ENCODE results near the gene PITPNC1.

The PITPNC1 gene

GRCh38 chr17:67376415-67376736 is 705 bp upstream of the PITPNC1 start:
- no peak overlapping the region for H3K4me3 ChIP-seq (ENCODE audit: low read depth, low read length)
- no peak overlapping the region for H4K12ac ChIP-seq (ENCODE audit: low read depth, low read length)
- no peak overlapping the region for H3K14ac ChIP-seq (ENCODE audit: low read length)
- no peak overlapping the region for H3K27ac ChIP-seq (ENCODE audit: low read depth, low read length)
- no peaks in the 10 kb centered on the region for H3K36me3 ChIP-seq (ENCODE audit: control insufficient read depth in 1 of 2, insufficient read depth in 2 of 2, low read length in 2 of 2)
- no peak overlapping the region for H3K4ac ChIP-seq (ENCODE audit: low read depth, low read length)
- H3K27me3 ChIP-seq (ENCODE audit: insufficient read depth, low read length), result no peaks in the 10 kb centered on the region
- H4K91ac ChIP-seq (ENCODE audit: low read depth, low read length), result no peak overlapping the region
- no peak overlapping the region for H2AK5ac ChIP-seq (ENCODE audit: low read length)
- no peak overlapping the region for H2BK12ac ChIP-seq (ENCODE audit: low read length)
- peaks cover 8% of the 10 kb centered on the region for H3K79me2 ChIP-seq (ENCODE audit: control insufficient read depth, insufficient read depth, low read length, poor library complexity)
- H3K9me3 ChIP-seq (ENCODE audit: insufficient read depth, low read depth, low read length), result no peaks in the 10 kb centered on the region
- peaks cover 13% of the 10 kb centered on the region for H3K79me1 ChIP-seq (ENCODE audit: low read length)
- H2BK120ac ChIP-seq (ENCODE audit: insufficient read depth, low read length, poor library complexity), result no peak overlapping the region
- H3K4me1 ChIP-seq (ENCODE audit: control insufficient read depth in 1 of 2, insufficient read depth in 2 of 2, low read length in 2 of 2), result peaks cover 5 to 9% of the 10 kb centered on the region in 2 experiments
- no peak overlapping the region for H3K23ac ChIP-seq (ENCODE audit: low read length)
- H2AFZ ChIP-seq (ENCODE audit: insufficient read depth, low read length, poor library complexity), result peak overlapping the region; percentile 93
- peak overlapping the region; percentile 97 for H3K4me2 ChIP-seq (ENCODE audit: low read length)
- H3K9ac ChIP-seq (ENCODE audit: low read length), result no peak overlapping the region
- H3K18ac ChIP-seq (ENCODE audit: low read length), result no peak overlapping the region
- H4K8ac ChIP-seq (ENCODE audit: low read depth, low read length), result no peak overlapping the region
- WGBS (ENCODE audit: extremely low coverage, insufficient coverage, insufficient read length), result no CpG with 5 or more reads among the region's 6 CpGs
- H2BK5ac ChIP-seq (ENCODE audit: low read depth, low read length, poor library complexity), result no peak overlapping the region
- no peak for DNase-seq

- Histone ChIP-seq H3K9ac (ENCODE audit: low read length) (peak overlapping the region; percentile 20), H3K79me1 (ENCODE audit: low read length) (peaks cover 13% of the 10 kb centered on the region), H2BK5ac (ENCODE audit: low read depth, low read length, poor library complexity) (peak overlapping the region; percentile 50), H3K9me3 (ENCODE audit: insufficient read depth, low read depth, low read length) (no peaks in the 10 kb centered on the region), H3K23ac (ENCODE audit: low read length) (no peak overlapping the region), H3K4me2 (ENCODE audit: low read length) (peak overlapping the region; percentile 97), H3K79me2 (ENCODE audit: control insufficient read depth, insufficient read depth, low read length, poor library complexity) (peaks cover 8% of the 10 kb centered on the region), H3K4me1 (ENCODE audit: control insufficient read depth in 1 of 2, insufficient read depth in 2 of 2, low read length in 2 of 2) (peaks cover 5 to 9% of the 10 kb centered on the region in 2 experiments), H3K18ac (ENCODE audit: low read length) (peak overlapping the region; percentile 63), H3K4ac (ENCODE audit: low read depth, low read length) (peak overlapping the region; percentile 9), H2BK120ac (ENCODE audit: insufficient read depth, low read length, poor library complexity) (peak overlapping the region; percentile 18), H4K12ac (ENCODE audit: low read depth, low read length) (peak overlapping the region; percentile 91), H2AK5ac (ENCODE audit: low read length) (no peak overlapping the region), H4K91ac (ENCODE audit: low read depth, low read length) (peak overlapping the region; percentile 95), H4K8ac (ENCODE audit: low read depth, low read length) (peak overlapping the region; percentile 65), H3K27ac (ENCODE audit: low read depth, low read length) (peak overlapping the region; percentile 59), H3K27me3 (ENCODE audit: insufficient read depth, low read length) (no peaks in the 10 kb centered on the region), H3K4me3 (ENCODE audit: low read depth, low read length) (peak overlapping the region; percentile 78), H2BK12ac (ENCODE audit: low read length) (no peak overlapping the region), H3K36me3 (ENCODE audit: control insufficient read depth in 1 of 2, insufficient read depth in 2 of 2, low read length in 2 of 2) (no peaks in the 10 kb centered on the region), H2AFZ (ENCODE audit: insufficient read depth, low read length, poor library complexity) (peak overlapping the region; percentile 83), H3K14ac (ENCODE audit: low read length) (peak overlapping the region; percentile 68)
- no CpG with 5 or more reads among the region's 100 CpGs for WGBS (ENCODE audit: extremely low coverage, insufficient coverage, insufficient read length)
- DNase-seq, result peak; percentile 42 to 70
Observed at GRCh38 chr17:67377488-67378453, 690 bp downstream of the PITPNC1 start.

- Histone ChIP-seq H2BK5ac (ENCODE audit: low read depth, low read length, poor library complexity) (peak overlapping the region; percentile 81), H3K18ac (ENCODE audit: low read length) (peak overlapping the region; percentile 95), H2BK120ac (ENCODE audit: insufficient read depth, low read length, poor library complexity) (peak overlapping the region; percentile 18), H3K79me1 (ENCODE audit: low read length) (peaks cover 13% of the 10 kb centered on the region), H2AFZ (ENCODE audit: insufficient read depth, low read length, poor library complexity) (peak overlapping the region; percentile 91), H4K91ac (ENCODE audit: low read depth, low read length) (peak overlapping the region; percentile 95), H3K27me3 (ENCODE audit: insufficient read depth, low read length) (no peaks in the 10 kb centered on the region), H2AK5ac (ENCODE audit: low read length) (peak overlapping the region; percentile 53), H2BK12ac (ENCODE audit: low read length) (peak overlapping the region; percentile 56), H3K79me2 (ENCODE audit: control insufficient read depth, insufficient read depth, low read length, poor library complexity) (peaks cover 8% of the 10 kb centered on the region), H3K9me3 (ENCODE audit: insufficient read depth, low read depth, low read length) (no peaks in the 10 kb centered on the region), H3K23ac (ENCODE audit: low read length) (no peak overlapping the region), H3K4me2 (ENCODE audit: low read length) (peak overlapping the region; percentile 97), H3K4me3 (ENCODE audit: low read depth, low read length) (peak overlapping the region; percentile 78), H3K14ac (ENCODE audit: low read length) (peak overlapping the region; percentile 82), H3K4ac (ENCODE audit: low read depth, low read length) (peak overlapping the region; percentile 70), H3K9ac (ENCODE audit: low read length) (peak overlapping the region; percentile 78), H3K36me3 (ENCODE audit: control insufficient read depth in 1 of 2, insufficient read depth in 2 of 2, low read length in 2 of 2) (peaks cover 0 to 3% of the 10 kb centered on the region in 2 experiments), H4K8ac (ENCODE audit: low read depth, low read length) (peak overlapping the region; percentile 86), H3K4me1 (ENCODE audit: control insufficient read depth in 1 of 2, insufficient read depth in 2 of 2, low read length in 2 of 2) (peaks cover 5 to 9% of the 10 kb centered on the region in 2 experiments), H3K27ac (ENCODE audit: low read depth, low read length) (peak overlapping the region; percentile 48), H4K12ac (ENCODE audit: low read depth, low read length) (peak overlapping the region; percentile 91)
- no CpG with 5 or more reads among the region's 72 CpGs for WGBS (ENCODE audit: extremely low coverage, insufficient coverage, insufficient read length)
- DNase-seq, result peak; percentile 84 to 91
Observed at GRCh38 chr17:67378454-67379250, 1.6 kb downstream of the PITPNC1 start.

GRCh38 chr17:67379251-67379630 is 2.2 kb downstream of the PITPNC1 start:
- peak overlapping the region; percentile 73 for H3K14ac ChIP-seq (ENCODE audit: low read length)
- H3K36me3 ChIP-seq (ENCODE audit: control insufficient read depth in 1 of 2, insufficient read depth in 2 of 2, low read length in 2 of 2), result peaks cover 0 to 3% of the 10 kb centered on the region in 2 experiments
- H3K4ac ChIP-seq (ENCODE audit: low read depth, low read length), result peak overlapping the region; percentile 10
- no peak overlapping the region for H3K23ac ChIP-seq (ENCODE audit: low read length)
- H4K91ac ChIP-seq (ENCODE audit: low read depth, low read length), result peak overlapping the region; percentile 81
- H3K9ac ChIP-seq (ENCODE audit: low read length), result peak overlapping the region; percentile 78
- H2AK5ac ChIP-seq (ENCODE audit: low read length), result no peak overlapping the region
- H4K8ac ChIP-seq (ENCODE audit: low read depth, low read length), result peak overlapping the region; percentile 86
- H3K4me2 ChIP-seq (ENCODE audit: low read length), result peak overlapping the region; percentile 97
- H3K79me1 ChIP-seq (ENCODE audit: low read length), result peaks cover 13% of the 10 kb centered on the region
- WGBS (ENCODE audit: extremely low coverage, insufficient coverage, insufficient read length), result no CpG with 5 or more reads among the region's 8 CpGs
- H3K4me3 ChIP-seq (ENCODE audit: low read depth, low read length), result peak overlapping the region; percentile 62
- H4K12ac ChIP-seq (ENCODE audit: low read depth, low read length), result peak overlapping the region; percentile 83
- peaks cover 5 to 9% of the 10 kb centered on the region in 2 experiments for H3K4me1 ChIP-seq (ENCODE audit: control insufficient read depth in 1 of 2, insufficient read depth in 2 of 2, low read length in 2 of 2)
- no peak overlapping the region for H2BK120ac ChIP-seq (ENCODE audit: insufficient read depth, low read length, poor library complexity)
- no peaks in the 10 kb centered on the region for H3K27me3 ChIP-seq (ENCODE audit: insufficient read depth, low read length)
- H3K9me3 ChIP-seq (ENCODE audit: insufficient read depth, low read depth, low read length), result no peaks in the 10 kb centered on the region
- H3K18ac ChIP-seq (ENCODE audit: low read length), result peak overlapping the region; percentile 95
- peak overlapping the region; percentile 74 for H2BK5ac ChIP-seq (ENCODE audit: low read depth, low read length, poor library complexity)
- peaks cover 8% of the 10 kb centered on the region for H3K79me2 ChIP-seq (ENCODE audit: control insufficient read depth, insufficient read depth, low read length, poor library complexity)
- peak overlapping the region; percentile 91 for H2AFZ ChIP-seq (ENCODE audit: insufficient read depth, low read length, poor library complexity)
- peak overlapping the region; percentile 56 for H2BK12ac ChIP-seq (ENCODE audit: low read length)
- DNase-seq, result no peak
- H3K27ac ChIP-seq (ENCODE audit: low read depth, low read length), result peak overlapping the region; percentile 6
